NCI-H2227 (cell line): ENCODE data around the gene ARID1B.

Source experiments
- DNase-seq: peaks from one replicate; lab custom pipeline; 2025; ENCODE audit not compliant: unreplicated experiment; lab: John Stamatoyannopoulos, UW

The ARID1B gene

DNA sequence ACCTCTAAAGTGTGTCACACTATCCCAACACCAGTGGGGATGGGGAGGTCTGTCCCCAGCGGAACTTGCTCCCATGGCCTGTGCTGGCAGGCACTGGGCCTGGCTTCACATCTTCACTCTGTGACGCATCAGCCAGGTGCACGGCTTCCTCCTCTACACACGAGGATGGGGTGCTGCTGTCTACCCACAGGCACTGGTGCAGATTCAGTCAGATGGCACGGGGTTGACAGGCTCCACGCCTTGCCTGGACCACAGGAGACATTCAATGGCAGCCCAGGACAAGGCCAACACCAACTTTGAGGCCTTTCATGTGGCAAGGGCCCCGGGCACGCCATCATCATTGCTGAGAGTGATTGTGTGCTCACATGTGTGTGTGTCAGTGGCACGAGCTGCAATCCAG, 453.7 kb downstream of the ARID1B start:
- no peak for DNase-seq

DNA sequence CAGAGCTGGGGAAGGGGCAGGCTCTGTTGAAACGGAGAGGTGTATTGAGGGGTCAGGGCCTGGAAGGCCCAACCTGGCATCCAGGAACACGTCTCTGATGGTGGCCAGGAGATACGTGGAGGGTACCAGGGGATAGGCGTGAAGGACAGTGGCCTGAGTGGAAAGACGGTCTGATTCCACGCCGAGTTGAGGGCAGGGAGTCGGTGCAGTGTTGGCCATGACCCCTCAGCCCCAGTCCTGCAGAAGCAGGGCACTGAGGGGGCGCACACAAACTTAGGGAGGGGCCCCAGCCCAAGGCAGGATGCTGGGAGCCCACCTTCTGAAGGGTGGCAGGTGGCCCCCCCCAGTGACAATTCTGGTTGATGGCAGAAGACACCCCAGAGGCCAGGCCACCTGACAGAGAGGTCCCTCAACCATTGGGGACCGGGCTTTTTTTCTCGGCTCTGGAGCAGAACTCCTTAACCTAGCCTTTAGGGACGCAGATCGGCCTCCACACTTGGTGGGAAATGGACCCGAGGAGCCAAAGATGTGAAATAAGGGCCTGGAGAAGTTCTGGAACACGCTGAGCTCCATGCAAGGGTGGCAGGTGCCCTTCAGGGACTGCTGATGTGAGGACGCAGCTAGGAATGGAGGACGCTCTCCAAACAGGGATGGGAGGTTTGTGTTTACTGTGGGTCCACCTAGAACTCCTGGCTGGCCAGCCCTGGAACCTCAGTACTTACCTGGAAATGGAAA, 455.1 kb downstream of the ARID1B start:
- DNase-seq, result no peak

DNA sequence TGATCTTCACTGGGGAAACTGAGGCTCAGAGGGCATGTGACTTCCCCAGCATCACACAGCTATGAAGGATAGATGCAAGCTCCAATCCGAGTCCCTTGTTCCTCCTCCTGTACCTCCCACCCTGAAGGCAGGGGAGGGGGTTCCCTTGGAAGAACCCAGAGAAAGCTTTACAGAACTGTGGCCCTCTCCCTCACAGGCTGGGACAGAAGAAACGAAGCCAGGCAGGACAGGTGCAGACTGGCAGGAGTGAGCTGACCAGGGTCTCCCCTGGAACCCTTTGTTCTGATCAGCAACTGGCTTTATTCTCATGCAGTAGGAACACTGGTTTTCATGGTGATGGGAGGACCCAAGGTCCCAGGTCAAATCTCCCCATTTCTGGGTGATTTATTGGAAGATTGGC, 456.0 kb downstream of the ARID1B start:
- no peak for DNase-seq

DNA sequence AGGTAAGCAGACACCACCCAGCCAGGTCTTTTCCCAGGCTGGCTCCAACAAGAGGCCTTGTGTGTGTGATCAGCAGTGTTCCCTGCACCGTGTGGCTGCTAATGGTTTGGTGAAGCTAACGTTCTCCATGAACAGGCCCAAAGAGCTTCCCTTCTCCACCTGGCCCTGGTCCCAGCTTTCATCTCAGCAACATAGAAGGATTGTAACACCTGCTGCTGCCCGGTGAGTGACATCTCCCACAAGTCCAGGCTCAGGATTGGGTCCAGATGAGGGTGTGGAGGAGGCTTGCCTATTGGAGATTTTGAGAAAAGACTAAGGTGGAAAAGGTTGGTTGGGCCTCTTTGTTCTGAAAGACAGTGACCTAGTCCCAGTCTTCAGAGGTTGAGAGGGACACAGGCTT, 456.5 kb downstream of the ARID1B start:
- no peak for DNase-seq

DNA sequence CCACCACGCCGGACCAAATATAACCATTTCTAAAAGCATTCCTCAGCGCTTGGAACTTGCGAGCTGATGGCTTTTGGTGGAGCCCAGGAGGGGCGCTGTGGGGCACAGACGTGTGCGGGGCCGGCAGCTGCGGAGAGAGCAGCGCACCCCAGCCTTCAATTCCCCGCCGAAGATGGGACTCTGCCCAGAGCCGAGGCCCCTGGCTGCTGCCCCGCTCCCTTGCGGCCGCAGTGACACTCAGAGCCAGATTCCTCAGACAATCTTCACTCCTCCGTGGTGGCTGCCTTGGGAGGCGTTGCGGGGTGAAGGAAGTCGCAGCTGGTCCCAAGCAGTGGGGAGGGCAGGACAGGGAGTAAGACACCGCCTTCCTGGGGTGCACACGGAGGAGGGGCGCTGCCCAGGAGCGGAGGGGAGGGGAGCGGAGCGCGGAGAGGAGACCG, 458.4 kb downstream of the ARID1B start:
- DNase-seq, result peak; percentile 65

DNA sequence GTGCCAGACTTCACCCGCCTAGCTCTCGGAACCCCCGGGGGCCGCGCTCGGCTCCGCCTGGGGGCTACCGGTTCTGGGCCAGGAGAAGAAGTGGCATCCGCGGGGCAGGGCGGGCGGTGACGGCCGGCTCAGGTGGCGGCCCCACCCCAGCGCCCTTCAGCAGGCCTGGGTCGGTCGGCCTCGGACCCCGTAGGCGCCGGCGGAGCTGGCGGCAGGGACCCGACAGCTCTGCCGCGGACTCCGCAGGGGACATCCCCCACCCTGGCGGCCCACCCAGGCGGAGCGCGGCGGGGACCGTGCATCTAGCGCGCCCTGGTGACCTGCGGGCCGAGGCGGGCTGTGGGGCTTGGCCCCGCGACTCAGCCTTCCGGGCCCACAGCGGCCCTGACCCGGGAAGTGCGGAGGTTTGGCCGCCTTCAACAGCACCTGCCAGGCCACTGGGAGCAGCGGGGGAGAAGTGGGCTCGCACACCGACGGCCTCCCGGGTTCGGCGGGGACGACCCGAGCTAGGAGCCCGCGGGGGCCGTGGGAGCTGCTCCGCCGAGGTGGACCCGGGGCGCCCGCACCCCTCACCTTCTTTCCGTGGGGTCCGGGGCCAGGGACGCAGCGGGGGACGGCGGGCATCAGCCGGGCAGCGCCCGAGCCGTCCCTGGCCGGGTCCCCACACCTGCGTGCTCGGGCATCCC, 459.0 kb downstream of the ARID1B start:
- DNase-seq, result no peak

DNA sequence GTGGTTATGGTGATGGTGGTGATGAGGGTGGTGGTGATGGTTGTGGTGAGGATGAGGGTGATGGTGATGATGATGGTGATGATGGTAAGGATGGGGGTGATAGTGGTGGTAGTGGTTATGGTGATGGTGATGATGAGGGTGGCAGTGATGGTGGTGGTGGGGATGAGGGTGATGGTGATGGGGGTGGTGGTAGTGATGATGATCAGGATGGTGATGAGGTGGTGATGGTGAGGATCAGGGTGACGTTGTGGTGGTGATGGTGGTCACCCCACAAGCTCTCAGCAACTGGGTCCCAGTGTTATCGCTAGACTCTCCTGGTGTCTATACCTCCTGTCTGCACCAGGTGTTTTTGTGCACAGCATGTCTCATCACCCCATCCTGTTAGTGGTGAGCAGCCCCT, 461.2 kb downstream of the ARID1B start:
- no peak for DNase-seq

DNA sequence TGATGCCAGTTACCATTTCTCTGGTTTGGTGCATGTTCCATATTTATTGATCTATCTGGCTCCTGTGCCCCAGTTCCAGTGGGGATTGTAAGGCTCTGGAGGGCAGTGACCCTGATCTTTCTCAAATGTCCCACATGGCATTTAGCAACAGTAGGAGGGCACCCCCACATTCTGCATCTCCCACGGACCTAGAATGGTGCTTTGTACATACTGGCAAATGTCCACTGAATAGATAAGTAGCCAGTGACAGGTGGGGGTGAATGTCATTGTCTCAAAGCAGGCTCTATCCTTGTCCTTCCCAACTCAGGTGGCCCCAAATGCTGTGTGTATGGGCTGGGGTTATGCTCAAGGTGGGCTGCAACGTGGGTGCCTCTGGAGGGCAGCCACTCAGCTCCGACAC, 462.0 kb downstream of the ARID1B start:
- DNase-seq, result no peak

DNA sequence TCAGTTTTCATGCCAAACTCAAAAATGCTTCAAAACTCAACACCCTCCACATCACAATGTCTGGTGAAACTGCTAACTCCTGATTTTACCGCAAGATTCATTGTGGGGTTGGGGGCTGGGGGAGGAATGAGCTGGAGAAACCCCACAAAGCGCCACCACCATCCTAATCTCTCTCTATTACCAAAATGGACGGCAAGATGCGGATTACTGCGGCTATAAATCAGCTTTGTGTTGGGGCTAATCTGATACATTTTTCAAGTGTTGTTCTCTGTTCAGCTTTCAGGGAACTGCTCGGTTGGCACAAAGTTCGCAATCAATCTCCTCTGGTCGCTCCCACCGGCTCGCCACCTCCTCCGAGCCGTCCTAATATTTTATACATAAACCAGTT, 462.5 kb downstream of the ARID1B start:
- DNase-seq, result no peak

DNA sequence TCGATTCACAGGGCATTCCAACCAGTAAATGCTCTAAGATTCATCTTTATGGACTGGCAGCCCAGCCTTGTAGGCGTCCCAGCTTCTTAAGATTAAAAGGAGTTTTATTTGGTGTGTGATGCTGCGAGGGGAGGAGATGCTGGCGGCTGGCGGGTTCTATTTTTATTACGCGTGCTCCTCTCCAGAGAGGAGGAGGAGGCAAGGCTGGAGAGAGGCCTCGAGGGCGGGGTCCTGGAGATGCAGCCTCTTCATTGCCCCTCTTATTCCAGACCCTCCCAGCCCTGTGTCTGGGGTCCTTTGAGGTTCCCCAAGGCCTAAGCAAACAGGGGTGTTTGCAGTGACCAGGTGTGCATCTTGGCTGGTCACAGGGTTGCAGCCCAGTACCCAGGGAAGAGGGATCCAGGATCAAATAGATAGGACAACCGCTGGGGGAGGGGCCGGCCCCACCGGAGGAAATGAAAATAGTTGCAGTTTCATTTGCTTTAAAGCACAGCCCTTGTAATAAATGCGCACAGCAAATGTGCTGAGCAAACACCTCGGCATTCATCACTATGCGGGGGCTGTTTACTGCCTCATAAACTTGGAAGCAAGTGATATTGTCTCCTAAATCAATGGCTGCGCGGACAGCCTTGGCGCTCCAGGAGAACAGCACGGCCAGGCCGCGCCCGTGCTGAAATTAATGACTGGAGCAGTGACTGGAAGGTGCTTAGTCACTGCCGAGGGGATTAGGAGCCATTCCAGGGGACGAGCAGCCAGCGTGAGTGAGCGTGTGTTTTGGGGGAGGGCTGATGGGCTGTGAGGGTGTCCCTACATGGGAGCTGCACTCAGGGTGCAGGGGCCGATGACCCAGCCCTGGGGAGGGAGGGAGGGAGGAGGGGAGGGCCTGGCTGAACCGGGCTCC, 463.1 kb downstream of the ARID1B start:
- peak; percentile 6 for DNase-seq

DNA sequence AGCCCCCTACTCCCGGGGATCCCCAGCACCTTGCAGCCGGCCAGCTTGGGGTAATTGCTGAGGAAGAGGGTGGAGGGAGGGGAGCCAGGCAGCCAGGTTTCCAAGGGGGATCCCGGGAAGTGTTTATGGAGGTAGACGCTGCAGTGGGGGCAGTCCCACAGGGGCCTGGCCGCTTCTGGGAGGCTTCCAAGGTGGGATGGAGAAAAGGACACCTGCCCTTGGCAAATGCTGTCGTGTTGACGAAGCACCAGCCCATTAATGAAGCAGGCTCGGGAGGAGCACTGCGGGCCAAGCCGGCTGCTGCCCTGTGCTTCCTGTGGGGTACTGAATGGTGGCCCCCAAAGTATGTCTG, 463.8 kb downstream of the ARID1B start:
- no peak for DNase-seq

DNA sequence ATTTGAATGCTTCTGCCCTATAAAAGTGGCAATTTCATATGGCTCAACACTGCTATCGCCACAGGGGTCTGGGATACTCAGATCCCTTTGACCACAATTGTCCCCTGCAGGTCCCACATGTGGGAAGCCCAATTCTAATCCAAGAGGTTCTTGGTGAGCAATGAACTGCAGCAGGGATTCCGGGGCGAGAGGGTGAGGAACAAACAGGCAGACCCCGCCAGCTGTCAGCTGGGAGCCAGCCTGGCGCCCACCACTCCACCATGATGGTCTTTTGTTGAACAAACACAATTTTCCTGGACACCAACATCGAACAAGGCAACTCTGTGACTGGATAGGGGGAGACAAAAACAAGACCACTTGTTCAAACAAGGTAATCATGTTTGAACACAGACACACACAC, 465.6 kb downstream of the ARID1B start:
- DNase-seq, result no peak

DNA sequence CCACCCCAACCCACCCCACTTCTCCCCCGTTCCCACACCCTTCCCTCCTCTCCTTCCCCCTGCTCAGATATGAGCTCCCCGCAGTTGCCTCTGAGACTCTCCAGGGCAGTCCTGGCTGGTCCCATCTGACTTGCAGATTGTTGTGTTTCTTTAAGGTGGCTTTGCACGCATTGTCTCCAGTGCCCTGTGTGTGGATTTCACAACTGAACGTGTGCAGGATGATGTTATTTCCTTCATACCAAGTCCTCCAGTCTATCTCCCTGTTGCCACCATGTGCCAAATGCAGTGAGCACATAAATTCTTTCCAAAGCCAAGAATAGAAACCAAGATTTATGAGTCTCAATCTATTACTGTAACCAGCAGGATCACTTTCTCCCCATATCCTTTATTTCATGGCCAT, 467.0 kb downstream of the ARID1B start:
- DNase-seq, result no peak

DNA sequence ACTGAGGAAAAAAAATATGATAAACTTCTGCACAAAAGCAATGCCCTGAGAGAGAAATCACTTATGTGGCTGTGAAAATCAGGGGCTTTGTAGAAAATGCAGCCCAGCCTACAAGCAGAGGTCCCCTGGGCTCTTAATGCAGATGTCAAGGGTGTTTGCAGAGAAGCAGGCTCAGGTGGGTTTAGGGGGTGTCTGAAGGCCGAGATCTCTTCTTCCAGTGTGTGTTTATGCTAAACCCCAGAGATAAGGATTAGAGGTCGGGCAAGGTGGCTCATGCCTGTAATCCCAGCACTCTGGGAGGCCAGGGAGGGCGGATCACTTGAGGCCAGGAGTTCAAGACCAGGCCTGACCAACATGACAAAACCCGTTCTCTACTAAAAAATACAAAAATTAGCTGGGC, 467.6 kb downstream of the ARID1B start:
- DNase-seq, result no peak

DNA sequence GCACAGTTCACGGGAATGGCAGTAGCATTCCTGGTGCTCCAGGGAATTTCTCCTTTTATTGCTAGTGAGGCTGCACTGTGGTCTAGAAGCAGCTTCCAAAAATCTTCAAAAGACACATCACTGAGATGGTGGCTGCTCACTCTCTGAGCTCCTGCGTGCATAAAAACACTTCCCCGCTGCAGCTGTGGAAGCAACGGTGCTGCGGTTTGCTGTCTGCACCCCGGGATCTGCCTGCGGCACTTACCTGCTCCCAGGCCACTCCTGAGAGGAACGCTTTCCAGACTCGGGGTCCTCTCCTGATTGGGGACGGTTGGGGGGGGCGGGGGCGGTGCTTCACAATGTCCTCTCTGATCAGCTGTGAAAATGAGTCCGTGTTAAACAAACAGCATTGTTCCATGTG, 468.3 kb downstream of the ARID1B start:
- no peak for DNase-seq

DNA sequence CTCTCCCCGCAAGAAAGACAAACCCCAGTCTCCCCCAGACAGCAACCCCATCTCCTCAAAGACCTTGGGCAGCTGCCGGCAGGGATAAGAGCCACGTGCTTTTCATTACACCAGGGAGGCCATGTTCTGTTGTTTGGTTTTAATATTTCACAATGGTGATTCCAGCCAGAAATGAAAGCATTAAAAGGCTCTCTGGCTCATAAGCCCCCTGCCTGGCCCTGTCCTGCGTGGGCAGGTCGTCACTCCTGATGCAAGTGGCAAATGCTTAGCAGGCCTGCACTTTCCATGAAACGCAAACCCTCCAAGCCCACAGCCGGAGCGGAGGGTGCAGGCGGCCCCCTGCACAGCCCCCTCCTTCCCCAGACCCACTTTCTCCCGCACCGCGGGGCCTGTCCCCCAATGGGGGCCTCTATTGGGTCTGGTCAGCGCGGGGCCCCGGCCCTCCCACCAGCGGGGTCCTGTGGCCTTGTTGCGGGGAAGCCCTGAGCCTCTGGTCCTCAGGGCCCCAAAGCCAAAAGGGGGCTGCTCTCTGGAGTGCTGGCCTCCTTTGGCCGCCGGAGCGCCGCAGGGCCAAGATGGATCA, 469.0 kb downstream of the ARID1B start:
- DNase-seq, result no peak

DNA sequence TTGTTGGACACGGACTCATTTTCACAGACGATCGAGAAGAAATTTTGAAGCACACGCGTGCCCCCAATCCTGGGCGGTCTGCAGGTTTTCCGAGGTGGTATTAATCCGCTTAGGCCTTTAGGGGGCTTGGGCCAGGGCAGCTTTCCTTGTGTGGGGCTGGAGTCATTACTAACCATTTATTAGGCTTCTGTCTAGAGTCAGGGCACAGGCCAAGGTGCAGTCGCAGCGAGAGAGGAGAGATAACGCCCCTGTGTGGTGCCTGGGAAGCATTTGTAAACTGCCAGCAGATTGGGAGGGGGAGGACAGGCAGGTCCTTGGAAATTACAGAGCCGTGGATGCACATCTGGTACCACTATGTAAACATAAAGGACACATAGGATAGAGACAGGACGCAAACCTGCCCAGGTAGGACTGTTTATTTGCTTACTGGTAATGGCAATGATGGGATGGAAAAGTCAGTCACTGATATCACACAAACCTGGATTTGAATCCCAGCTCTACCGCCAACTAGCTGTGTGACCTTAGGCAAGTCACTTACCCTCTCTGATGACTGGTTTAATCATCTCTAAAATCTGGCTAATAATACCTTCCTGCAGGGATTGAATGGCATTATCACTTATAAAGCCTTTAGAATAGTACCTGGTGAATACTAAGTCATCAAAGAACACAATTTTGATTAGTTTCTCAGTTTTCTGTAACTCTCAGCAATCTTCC, 469.8 kb downstream of the ARID1B start:
- no peak for DNase-seq

DNA sequence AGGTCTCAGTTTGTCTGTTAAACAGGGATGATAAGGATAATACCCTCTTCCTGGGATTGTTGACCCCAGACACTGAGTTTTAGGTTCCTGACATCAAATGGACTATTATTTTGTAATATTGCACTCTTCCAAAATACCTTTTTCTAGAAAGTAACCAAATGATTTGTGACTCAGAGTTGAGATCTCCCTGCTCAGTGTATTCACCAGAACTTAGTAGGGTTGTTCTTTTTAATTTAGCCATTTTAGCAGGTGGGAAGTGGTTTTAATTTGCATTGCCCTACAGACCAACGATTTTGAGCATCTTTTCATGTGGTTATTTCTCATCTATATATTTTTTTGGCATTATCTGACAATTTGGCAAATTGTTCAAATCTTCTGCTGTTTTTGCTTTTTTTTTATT, 471.1 kb downstream of the ARID1B start:
- no peak for DNase-seq

DNA sequence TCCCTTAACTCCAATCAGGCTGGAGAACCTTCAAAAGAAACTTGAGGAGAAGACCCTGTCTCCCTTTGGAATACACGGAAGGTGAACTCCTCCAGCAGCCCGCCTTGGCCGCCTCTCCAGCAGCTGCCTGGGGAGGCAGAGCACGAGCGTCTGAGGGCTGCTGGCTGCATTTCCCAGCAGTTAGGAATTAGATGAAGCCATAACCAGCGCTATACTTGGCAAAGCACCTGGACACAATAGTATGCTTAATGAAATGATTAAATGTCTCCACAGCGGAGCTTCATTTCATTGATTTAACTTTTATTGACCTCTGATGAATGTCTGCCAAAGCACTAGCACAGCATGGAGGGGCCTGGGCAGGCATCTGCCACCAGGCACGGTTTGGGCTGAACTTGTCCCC, 472.6 kb downstream of the ARID1B start:
- DNase-seq, result no peak

DNA sequence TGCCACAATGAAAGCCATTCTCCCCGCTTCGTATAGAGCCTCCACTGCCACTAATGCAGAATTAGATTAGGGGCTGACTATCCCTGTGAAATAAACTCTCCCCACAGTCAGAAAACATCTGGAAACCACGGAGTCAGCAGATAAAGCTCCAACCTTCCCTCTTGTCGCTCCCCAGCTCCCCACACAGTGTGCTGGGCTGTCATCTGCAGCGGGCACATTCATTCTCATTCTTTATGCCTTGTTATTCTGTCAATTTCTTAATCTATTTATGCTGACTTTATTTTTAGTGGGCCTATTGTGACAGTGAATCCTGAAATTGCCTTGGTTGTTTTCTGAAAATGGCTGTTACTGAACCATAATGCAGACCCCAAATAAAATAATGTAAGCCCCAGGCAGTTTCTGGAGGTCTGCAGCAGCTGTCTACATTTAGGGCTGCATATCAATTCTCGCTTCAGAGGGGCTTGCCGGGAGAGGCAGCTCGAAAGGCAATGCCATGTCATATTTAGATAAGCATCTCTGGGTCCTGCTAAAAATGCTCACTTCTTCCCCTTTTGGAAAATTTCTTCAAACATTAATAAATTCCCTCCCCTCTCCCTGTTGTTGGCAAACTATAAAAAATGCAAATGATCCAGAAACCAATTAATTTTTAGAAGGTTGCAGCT, 474.5 kb downstream of the ARID1B start:
- DNase-seq, result no peak
